T-helper 2 cell treated with Interferon-gamma antibody and Interleukin-4, amounts not matched to agents 5 μg/mL and 100 μg/mL, for 36 hours (primary cell): ENCODE data around the gene UAP1.
"Not testable (repeated sequence)": the region's sequence is repeated elsewhere in the genome, so short reads cannot be mapped to it uniquely, and the experiment has no call there.

Experiments
- DNase-seq: peaks from one replicate; pipeline ENCODE4 v3.0.0; 2021; ENCODE audit warnings: low spot score
- H3K27ac Mint-ChIP-seq: one replicate; pipeline ENCODE4 v1.8.0; 2021; ENCODE audit warnings: mild to moderate bottlenecking, mixed read lengths
- H3K27me3 Mint-ChIP-seq: one replicate; pipeline ENCODE4 v1.8.0; 2021; ENCODE audit warnings: low read depth, mixed read lengths
- H3K36me3 Mint-ChIP-seq: one replicate; pipeline ENCODE4 v1.8.0; 2021; ENCODE audit warnings: low read depth, mixed read lengths
- H3K4me1 Mint-ChIP-seq: one replicate; pipeline ENCODE4 v1.8.0; 2021; ENCODE audit warnings: low read depth, mixed read lengths
- H3K4me3 Mint-ChIP-seq: one replicate; pipeline ENCODE4 v1.8.0; 2022; ENCODE audit warnings: mild to moderate bottlenecking, moderate library complexity, mixed read lengths
- H3K9me3 Mint-ChIP-seq: one replicate; pipeline ENCODE4 v1.8.0; 2021; ENCODE audit warnings: mixed read lengths

Gene UAP1

DNA sequence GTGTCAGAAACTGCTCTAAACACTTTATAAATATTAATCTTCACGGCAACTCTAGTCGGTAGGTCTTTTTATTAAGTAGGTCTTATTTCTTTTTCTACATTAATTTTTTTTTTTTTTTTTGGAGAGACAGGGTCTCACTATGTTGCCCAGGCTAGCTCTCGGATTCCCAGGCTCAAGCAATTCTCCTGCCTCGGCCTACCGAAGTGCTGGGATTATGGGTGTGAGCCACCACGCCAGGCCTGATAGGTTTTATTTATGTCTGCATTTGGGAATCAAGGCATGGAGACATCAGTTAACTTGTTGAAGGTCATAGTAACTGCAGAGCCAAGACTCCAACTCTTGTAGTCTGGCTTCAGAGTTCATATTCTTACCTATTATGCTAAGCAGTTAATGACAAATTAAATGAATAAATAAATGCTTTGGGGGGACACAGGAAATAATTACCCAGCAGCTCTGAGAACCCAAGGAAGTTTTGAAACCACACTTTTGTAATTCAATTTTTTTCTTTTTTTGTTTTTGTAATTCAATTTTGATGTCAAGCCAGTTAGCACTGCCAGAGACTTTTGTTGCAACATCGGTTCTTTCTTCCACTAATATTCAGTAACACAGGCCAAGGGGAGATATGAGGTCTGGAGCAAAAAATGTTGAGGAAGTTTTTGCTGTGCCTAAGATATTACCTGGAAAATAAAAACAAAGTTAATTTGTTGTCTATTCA lies 9.4 kb upstream of the UAP1 start:
- no peaks in the 10 kb centered on the region for H3K9me3 Mint-ChIP-seq
- H3K27me3 Mint-ChIP-seq = no peaks in the 10 kb centered on the region
- H3K36me3 Mint-ChIP-seq = no peaks in the 10 kb centered on the region
- H3K27ac Mint-ChIP-seq = no peak overlapping the region
- H3K4me3 Mint-ChIP-seq = no peak overlapping the region
- no peaks in the 10 kb centered on the region for H3K4me1 Mint-ChIP-seq
- no peak for DNase-seq

GRCh38 chr1:162552684-162553252 lies 8.8 kb upstream of the UAP1 start:
- Mint-ChIP-seq H3K27ac (no peak overlapping the region), H3K4me1 (no peaks in the 10 kb centered on the region), H3K36me3 (no peaks in the 10 kb centered on the region), H3K27me3 (no peaks in the 10 kb centered on the region), H3K9me3 (no peaks in the 10 kb centered on the region), H3K4me3 (no peak overlapping the region)
- no peak for DNase-seq

DNA sequence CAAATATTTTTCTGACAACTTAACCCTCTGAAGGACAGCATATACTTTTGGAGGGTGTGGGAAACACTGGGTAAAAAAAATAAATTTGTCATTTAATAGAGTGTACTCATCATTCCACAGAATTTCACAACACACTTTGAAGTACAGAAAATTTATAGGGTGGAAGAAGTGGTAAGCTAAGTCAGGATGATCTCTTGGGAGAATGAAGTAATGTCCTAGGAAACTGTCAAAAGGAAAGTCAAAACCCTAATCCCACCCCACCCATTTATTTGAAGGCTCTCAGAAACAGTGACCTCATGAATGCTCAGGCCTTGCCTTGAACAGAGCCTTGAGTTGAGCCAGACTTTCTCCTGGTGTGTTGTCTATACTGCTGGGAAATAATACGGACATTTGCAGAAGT lies 7.3 kb upstream of the UAP1 start:
- Mint-ChIP-seq H3K27ac (no peak overlapping the region), H3K36me3 (no peaks in the 10 kb centered on the region), H3K27me3 (peaks cover 2% of the 10 kb centered on the region), H3K4me1 (no peaks in the 10 kb centered on the region), H3K4me3 (no peak overlapping the region), H3K9me3 (no peaks in the 10 kb centered on the region)
- no peak for DNase-seq

DNA sequence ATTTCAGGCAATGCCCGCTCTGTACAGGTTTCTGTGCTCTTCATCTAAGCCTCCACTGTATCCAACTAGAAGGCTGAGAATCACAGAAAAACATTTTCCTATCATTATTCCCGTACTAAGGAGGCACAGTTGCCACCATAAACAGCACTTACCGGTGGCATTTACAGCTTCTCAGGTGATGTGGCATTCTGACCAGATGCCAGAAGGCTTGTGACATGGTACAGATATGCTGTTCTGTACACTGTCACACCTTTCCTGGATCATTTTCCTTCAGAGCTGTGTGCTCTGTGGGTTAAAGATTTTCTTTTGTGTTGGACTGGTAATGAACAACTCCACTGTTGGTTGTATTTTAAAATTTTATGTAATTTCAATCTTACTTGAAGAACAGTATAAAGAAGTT lies 4.0 kb upstream of the UAP1 start:
- Mint-ChIP-seq H3K36me3 (peaks cover 3% of the 10 kb centered on the region), H3K27ac (no peak overlapping the region), H3K9me3 (no peaks in the 10 kb centered on the region), H3K4me3 (no peak overlapping the region), H3K27me3 (peaks cover 2% of the 10 kb centered on the region), H3K4me1 (peaks cover 10% of the 10 kb centered on the region)
- DNase-seq = no peak

GRCh38 chr1:162560303-162561036 lies 1.1 kb upstream of the UAP1 start:
- Mint-ChIP-seq H3K27ac (peak overlapping the region; percentile 96), H3K36me3 (peaks cover 3% of the 10 kb centered on the region), H3K27me3 (peaks cover 2% of the 10 kb centered on the region), H3K4me1 (peaks cover 28% of the 10 kb centered on the region), H3K9me3 (no peaks in the 10 kb centered on the region), H3K4me3 (peak overlapping the region; percentile 93)
- no peak for DNase-seq

GRCh38 chr1:162561037-162561615 lies 396 bp upstream of the UAP1 start:
- Mint-ChIP-seq H3K4me3 (peak overlapping the region; percentile 93), H3K27me3 (peaks cover 2% of the 10 kb centered on the region), H3K9me3 (no peaks in the 10 kb centered on the region), H3K27ac (peak overlapping the region; percentile 96), H3K4me1 (peaks cover 28% of the 10 kb centered on the region), H3K36me3 (peaks cover 3% of the 10 kb centered on the region)
- peak; percentile 99 for DNase-seq

GRCh38 chr1:162562470-162562828 lies 927 bp downstream of the UAP1 start:
- no peak for DNase-seq
- H3K9me3 Mint-ChIP-seq = no peaks in the 10 kb centered on the region
- H3K27ac Mint-ChIP-seq = peak overlapping the region; percentile 80
- H3K27me3 Mint-ChIP-seq = peaks cover 2% of the 10 kb centered on the region
- H3K36me3 Mint-ChIP-seq = peaks cover 9% of the 10 kb centered on the region
- H3K4me3 Mint-ChIP-seq = peak overlapping the region; percentile 83
- peaks cover 28% of the 10 kb centered on the region for H3K4me1 Mint-ChIP-seq

GRCh38 chr1:162564762-162565218 lies 3.3 kb downstream of the UAP1 start:
- Mint-ChIP-seq H3K4me1 (peaks cover 31% of the 10 kb centered on the region), H3K27ac (no peak overlapping the region), H3K9me3 (no peaks in the 10 kb centered on the region), H3K27me3 (no peaks in the 10 kb centered on the region), H3K36me3 (peaks cover 17% of the 10 kb centered on the region), H3K4me3 (no peak overlapping the region)
- DNase-seq = no peak

GRCh38 chr1:162565460-162565859 lies 3.9 kb downstream of the UAP1 start:
- Mint-ChIP-seq H3K9me3 (no peaks in the 10 kb centered on the region), H3K36me3 (peaks cover 15% of the 10 kb centered on the region), H3K27me3 (no peaks in the 10 kb centered on the region), H3K4me3 (no peak overlapping the region), H3K4me1 (peaks cover 28% of the 10 kb centered on the region), H3K27ac (no peak overlapping the region)
- no peak for DNase-seq

DNA sequence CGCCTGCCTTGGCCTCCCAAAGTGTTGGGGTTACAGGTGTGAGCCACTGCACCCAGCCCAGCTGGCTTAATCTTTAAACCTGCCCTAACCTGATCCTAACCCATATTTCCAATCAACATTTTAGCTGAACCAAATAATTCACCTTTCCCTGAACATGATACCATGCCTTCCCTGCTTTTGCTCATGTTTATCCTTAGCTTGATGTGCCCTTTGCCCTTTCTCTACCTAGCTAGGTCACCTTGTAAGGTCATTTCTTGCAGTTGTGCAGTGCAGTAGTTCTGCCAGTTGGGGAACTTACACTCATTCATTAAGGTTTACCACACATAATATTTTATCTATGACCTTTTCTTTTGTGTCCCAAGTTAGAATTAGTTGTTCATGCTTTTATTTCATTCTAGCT lies 5.3 kb downstream of the UAP1 start:
- no peak overlapping the region for H3K27ac Mint-ChIP-seq
- H3K4me1 Mint-ChIP-seq = peaks cover 26% of the 10 kb centered on the region
- H3K27me3 Mint-ChIP-seq = no peaks in the 10 kb centered on the region
- no peaks in the 10 kb centered on the region for H3K9me3 Mint-ChIP-seq
- no peak overlapping the region for H3K4me3 Mint-ChIP-seq
- H3K36me3 Mint-ChIP-seq = peaks cover 15% of the 10 kb centered on the region
- DNase-seq = no peak

GRCh38 chr1:162568802-162569201 lies 7.3 kb downstream of the UAP1 start:
- Mint-ChIP-seq H3K36me3 (peaks cover 17% of the 10 kb centered on the region), H3K9me3 (no peaks in the 10 kb centered on the region), H3K4me1 (peaks cover 18% of the 10 kb centered on the region), H3K4me3 (no peak overlapping the region), H3K27me3 (no peaks in the 10 kb centered on the region), H3K27ac (no peak overlapping the region)
- DNase-seq = no peak

- Mint-ChIP-seq H3K27ac (no peak overlapping the region), H3K27me3 (no peaks in the 10 kb centered on the region), H3K36me3 (peaks cover 17% of the 10 kb centered on the region), H3K4me3 (no peak overlapping the region), H3K4me1 (peaks cover 6% of the 10 kb centered on the region), H3K9me3 (no peaks in the 10 kb centered on the region)
- DNase-seq = no peak
Observed at GRCh38 chr1:162570718-162571117, 9.2 kb downstream of the UAP1 start.

GRCh38 chr1:162571121-162571520 lies 9.6 kb downstream of the UAP1 start:
- DNase-seq, H3K4me1 Mint-ChIP-seq, H3K27ac Mint-ChIP-seq, H3K4me3 Mint-ChIP-seq, H3K9me3 Mint-ChIP-seq, H3K27me3 Mint-ChIP-seq: not testable (repeated sequence)
- H3K36me3 Mint-ChIP-seq = peaks cover 17% of the 10 kb centered on the region

DNA sequence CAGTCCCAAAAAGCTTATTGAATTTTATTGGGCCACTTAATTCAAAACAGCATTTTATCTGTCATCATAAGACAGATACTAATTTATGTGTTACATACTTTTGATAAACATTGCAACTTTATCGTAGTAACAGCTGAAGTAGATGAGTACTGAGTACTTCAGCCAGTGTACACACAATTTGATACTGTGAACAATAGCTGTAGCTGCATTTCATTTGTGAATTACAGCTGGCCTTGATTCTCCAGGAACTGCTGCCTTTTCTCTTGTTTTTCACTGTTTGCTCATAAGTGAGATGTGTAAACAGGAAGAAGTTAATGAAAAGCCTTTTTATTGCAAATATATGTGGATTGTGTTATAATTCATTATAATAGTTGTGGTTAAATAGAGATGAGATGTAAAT lies 10.2 kb downstream of the UAP1 start:
- Mint-ChIP-seq H3K27me3 (no peaks in the 10 kb centered on the region), H3K36me3 (peaks cover 15% of the 10 kb centered on the region), H3K4me1 (peaks cover 6% of the 10 kb centered on the region), H3K9me3 (no peaks in the 10 kb centered on the region), H3K27ac (no peak overlapping the region), H3K4me3 (no peak overlapping the region)
- DNase-seq = no peak
